Measurements from ENCODE around the gene PDS5A.
"Not testable (repeated sequence)": the region's sequence is repeated elsewhere in the genome, so short reads cannot be mapped to it uniquely, and the experiment has no call there.

PDS5A gene

GRCh38 chr4:39873823-39874222 lies 103.9 kb downstream of the PDS5A start:
- no peaks in the 10 kb centered on the region for H3K4me1 ChIP-seq (ENCODE audit: control insufficient read depth, insufficient read depth, low read length)
- no peaks in the 10 kb centered on the region; the same call in 1 of the 2 replicates for H3K36me3 ChIP-seq (ENCODE audit: control insufficient read depth, insufficient read depth, low read length)
- H3K9me3 ChIP-seq (ENCODE audit: control insufficient read depth, insufficient read depth, low read length): no peaks in the 10 kb centered on the region
- no CpG with 5 or more reads among the region's 2 CpGs for WGBS (ENCODE audit: insufficient coverage, insufficient read length)
- H3K27ac ChIP-seq (ENCODE audit: low read length): no peak overlapping the region
- H3K4me3 ChIP-seq (ENCODE audit: low read length): no peak overlapping the region
- no peak for DNase-seq (ENCODE audit: low read depth, low spot score)
- no peaks in the 10 kb centered on the region; the same call in 1 of the 2 replicates for H3K27me3 ChIP-seq (ENCODE audit: control insufficient read depth, insufficient read depth, low read length)

DNA sequence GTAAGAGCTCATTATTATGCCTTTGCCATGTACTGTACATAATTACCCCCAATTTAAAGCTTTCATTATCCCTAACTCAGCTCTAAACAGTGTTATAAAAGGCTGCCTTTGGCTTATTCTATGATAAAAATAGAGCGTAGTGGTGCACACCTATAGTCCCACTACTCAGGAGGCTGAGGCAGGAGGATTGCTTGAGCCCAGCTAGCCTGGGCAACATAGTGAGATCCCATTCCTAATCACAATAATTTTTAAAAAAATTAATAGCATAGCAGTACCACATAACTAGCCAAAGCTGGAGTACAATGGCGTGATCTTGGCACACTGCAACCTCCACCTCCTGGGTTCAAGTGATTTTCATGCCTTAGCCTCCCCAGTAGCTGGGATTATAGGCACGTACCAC lies 112.4 kb downstream of the PDS5A start:
- Histone ChIP-seq H3K4me1 (ENCODE audit: control insufficient read depth, insufficient read depth, low read length) (no peaks in the 10 kb centered on the region), H3K9me3 (ENCODE audit: control insufficient read depth, insufficient read depth, low read length) (no peaks in the 10 kb centered on the region), H3K4me3 (ENCODE audit: low read length) (no peak overlapping the region), H3K36me3 (ENCODE audit: control insufficient read depth, insufficient read depth, low read length) (peaks cover 2% of the 10 kb centered on the region; the same call in 1 of the 2 replicates), H3K27ac (ENCODE audit: low read length) (no peak overlapping the region), H3K27me3 (ENCODE audit: control insufficient read depth, insufficient read depth, low read length) (no peaks in the 10 kb centered on the region)
- DNase-seq (ENCODE audit: low read depth, low spot score): no peak
- WGBS (ENCODE audit: insufficient coverage, insufficient read length): no CpG with 5 or more reads among the region's 3 CpGs

DNA sequence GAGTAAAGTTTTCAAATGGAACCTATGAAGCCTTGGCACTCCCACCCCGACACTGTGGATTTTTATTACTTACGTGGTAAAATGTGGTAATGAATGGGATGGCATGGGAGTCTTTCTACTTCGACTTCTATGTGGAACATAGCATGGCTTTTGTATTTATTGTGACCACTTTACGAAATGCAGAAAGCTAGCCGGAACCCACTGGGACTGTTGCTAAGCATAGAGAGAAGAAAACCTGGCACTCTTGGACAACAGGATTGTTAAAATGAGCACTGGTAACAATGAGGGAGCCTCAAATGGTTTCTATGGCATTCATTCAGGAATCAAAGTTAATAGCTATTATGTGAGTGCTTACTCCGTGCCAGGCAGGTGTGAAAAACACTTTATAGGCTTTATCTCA lies 113.3 kb downstream of the PDS5A start:
- 0 out of 2 replicates have a peak, but pooled peaks cover 2% of the 10 kb centered on the region for H3K36me3 ChIP-seq (ENCODE audit: control insufficient read depth, insufficient read depth, low read length)
- WGBS (ENCODE audit: insufficient coverage, insufficient read length): no CpG with 5 or more reads among the region's 6 CpGs
- H3K4me3 ChIP-seq (ENCODE audit: low read length): no peak overlapping the region
- DNase-seq (ENCODE audit: low read depth, low spot score): no peak
- no peaks in the 10 kb centered on the region for H3K27me3 ChIP-seq (ENCODE audit: control insufficient read depth, insufficient read depth, low read length)
- no peak overlapping the region for H3K27ac ChIP-seq (ENCODE audit: low read length)
- H3K9me3 ChIP-seq (ENCODE audit: control insufficient read depth, insufficient read depth, low read length): no peaks in the 10 kb centered on the region
- no peaks in the 10 kb centered on the region for H3K4me1 ChIP-seq (ENCODE audit: control insufficient read depth, insufficient read depth, low read length)

DNA sequence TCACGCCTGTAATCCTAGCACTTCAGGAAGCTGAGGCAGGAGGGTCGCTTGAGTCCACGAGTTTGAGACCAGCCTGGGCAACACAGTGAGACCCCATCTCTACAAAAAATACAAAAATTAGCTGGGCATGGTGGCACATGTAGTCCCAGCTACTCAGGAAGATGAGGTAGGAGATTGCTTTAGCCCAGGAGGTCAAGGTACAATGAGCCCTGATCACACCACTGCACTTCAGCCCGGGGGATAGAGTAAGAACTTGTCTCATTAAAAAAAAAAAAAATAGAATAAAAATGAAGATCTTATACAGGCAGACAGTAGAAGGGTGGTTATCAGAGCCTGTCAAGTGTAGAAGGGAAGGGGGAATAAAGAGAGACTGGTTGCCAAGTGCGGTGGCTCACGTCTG lies 116.9 kb downstream of the PDS5A start:
- Histone ChIP-seq H3K27ac (ENCODE audit: low read length) (no peak overlapping the region), H3K27me3 (ENCODE audit: control insufficient read depth, insufficient read depth, low read length) (no peaks in the 10 kb centered on the region), H3K4me3 (ENCODE audit: low read length) (no peak overlapping the region), H3K36me3 (ENCODE audit: control insufficient read depth, insufficient read depth, low read length) (0 out of 2 replicates have a peak, but pooled peaks cover 2% of the 10 kb centered on the region), H3K4me1 (ENCODE audit: control insufficient read depth, insufficient read depth, low read length) (no peaks in the 10 kb centered on the region), H3K9me3 (ENCODE audit: control insufficient read depth, insufficient read depth, low read length) (no peaks in the 10 kb centered on the region)
- no peak for DNase-seq (ENCODE audit: low read depth, low spot score)
- WGBS (ENCODE audit: insufficient coverage, insufficient read length): no CpG with 5 or more reads among the region's 6 CpGs

GRCh38 chr4:39855909-39856512 lies 121.7 kb downstream of the PDS5A start:
- DNase-seq (ENCODE audit: low read depth, low spot score): no peak
- Histone ChIP-seq H3K36me3 (ENCODE audit: control insufficient read depth, insufficient read depth, low read length) (peaks cover 2% of the 10 kb centered on the region; the same call in 1 of the 2 replicates), H3K27me3 (ENCODE audit: control insufficient read depth, insufficient read depth, low read length) (no peaks in the 10 kb centered on the region), H3K27ac (ENCODE audit: low read length) (no peak overlapping the region), H3K9me3 (ENCODE audit: control insufficient read depth, insufficient read depth, low read length) (no peaks in the 10 kb centered on the region), H3K4me1 (ENCODE audit: control insufficient read depth, insufficient read depth, low read length) (no peaks in the 10 kb centered on the region), H3K4me3 (ENCODE audit: low read length) (no peak overlapping the region)
- WGBS (ENCODE audit: insufficient coverage, insufficient read length): no CpG with 5 or more reads among the region's 1 CpG

DNA sequence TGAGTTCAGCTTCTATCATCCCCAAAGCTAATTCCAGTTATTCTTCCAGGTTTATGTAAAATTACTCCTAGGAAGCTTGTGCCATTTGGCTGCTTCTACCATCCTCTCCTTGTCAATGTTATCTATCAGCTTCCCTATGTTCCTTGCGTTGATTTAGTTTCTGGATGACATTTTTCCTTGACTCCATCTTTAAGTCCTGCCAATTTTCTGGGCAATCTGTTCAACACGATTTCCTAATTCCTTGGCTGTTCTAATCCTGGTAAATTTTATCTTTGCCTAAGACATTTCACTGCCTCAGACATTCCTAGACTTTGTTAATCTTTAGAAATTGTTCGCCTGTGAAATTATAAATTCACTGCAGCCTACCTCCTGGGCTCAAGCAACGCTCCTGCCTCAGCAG lies 125.1 kb downstream of the PDS5A start:
- WGBS (ENCODE audit: insufficient coverage, insufficient read length): no CpG with 5 or more reads among the region's 4 CpGs
- Histone ChIP-seq H3K4me1 (ENCODE audit: control insufficient read depth, insufficient read depth, low read length) (no peaks in the 10 kb centered on the region), H3K9me3 (ENCODE audit: control insufficient read depth, insufficient read depth, low read length) (no peaks in the 10 kb centered on the region), H3K4me3 (ENCODE audit: low read length) (no peak overlapping the region), H3K27me3 (ENCODE audit: control insufficient read depth, insufficient read depth, low read length) (no peaks in the 10 kb centered on the region), H3K27ac (ENCODE audit: low read length) (no peak overlapping the region), H3K36me3 (ENCODE audit: control insufficient read depth, insufficient read depth, low read length) (no peaks in the 10 kb centered on the region; the same call in 1 of the 2 replicates)
- no peak for DNase-seq (ENCODE audit: low read depth, low spot score)

GRCh38 chr4:39850727-39851126 lies 127.0 kb downstream of the PDS5A start:
- no peaks in the 10 kb centered on the region for H3K9me3 ChIP-seq (ENCODE audit: control insufficient read depth, insufficient read depth, low read length)
- H3K4me1 ChIP-seq (ENCODE audit: control insufficient read depth, insufficient read depth, low read length): no peaks in the 10 kb centered on the region
- H3K27me3 ChIP-seq (ENCODE audit: control insufficient read depth, insufficient read depth, low read length): no peaks in the 10 kb centered on the region
- no peaks in the 10 kb centered on the region; the same call in 1 of the 2 replicates for H3K36me3 ChIP-seq (ENCODE audit: control insufficient read depth, insufficient read depth, low read length)
- H3K27ac ChIP-seq (ENCODE audit: low read length): no peak overlapping the region
- DNase-seq (ENCODE audit: low read depth, low spot score): no peak
- no peak overlapping the region for H3K4me3 ChIP-seq (ENCODE audit: low read length)

DNA sequence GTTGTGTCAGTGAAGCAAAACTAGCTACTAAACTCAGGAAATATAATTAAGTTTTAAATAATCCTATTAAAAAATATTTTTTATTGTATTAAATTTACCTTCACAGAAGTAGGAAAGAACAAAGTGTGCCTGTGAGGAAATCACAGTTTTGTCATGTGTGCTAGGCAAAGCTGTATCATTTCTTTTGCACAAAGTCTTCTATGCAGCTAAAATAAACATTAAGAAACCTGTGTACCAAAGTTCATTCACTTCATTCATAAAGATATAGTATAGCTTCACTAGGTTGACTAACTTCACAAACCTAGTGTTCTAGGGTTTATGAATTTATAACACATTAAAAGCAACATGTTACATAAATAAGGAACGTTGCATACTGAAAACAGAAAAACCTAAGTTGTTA lies 131.0 kb downstream of the PDS5A start:
- no peaks in the 10 kb centered on the region for H3K9me3 ChIP-seq (ENCODE audit: control insufficient read depth, insufficient read depth, low read length)
- WGBS (ENCODE audit: insufficient coverage, insufficient read length): no CpG with 5 or more reads among the region's 1 CpG
- no peak for DNase-seq (ENCODE audit: low read depth, low spot score)
- no peaks in the 10 kb centered on the region for H3K4me1 ChIP-seq (ENCODE audit: control insufficient read depth, insufficient read depth, low read length)
- H3K27me3 ChIP-seq (ENCODE audit: control insufficient read depth, insufficient read depth, low read length): no peaks in the 10 kb centered on the region
- peaks cover 2% of the 10 kb centered on the region; the same call in 1 of the 2 replicates for H3K36me3 ChIP-seq (ENCODE audit: control insufficient read depth, insufficient read depth, low read length)
- H3K27ac ChIP-seq (ENCODE audit: low read length): no peak overlapping the region
- no peak overlapping the region for H3K4me3 ChIP-seq (ENCODE audit: low read length)

GRCh38 chr4:39846120-39846519 lies 131.6 kb downstream of the PDS5A start:
- Histone ChIP-seq H3K9me3 (ENCODE audit: control insufficient read depth, insufficient read depth, low read length) (no peaks in the 10 kb centered on the region), H3K27me3 (ENCODE audit: control insufficient read depth, insufficient read depth, low read length) (no peaks in the 10 kb centered on the region), H3K4me3 (ENCODE audit: low read length) (no peak overlapping the region), H3K36me3 (ENCODE audit: control insufficient read depth, insufficient read depth, low read length) (peaks cover 2% of the 10 kb centered on the region; the same call in 1 of the 2 replicates), H3K27ac (ENCODE audit: low read length) (no peak overlapping the region), H3K4me1 (ENCODE audit: control insufficient read depth, insufficient read depth, low read length) (no peaks in the 10 kb centered on the region)
- WGBS (ENCODE audit: insufficient coverage, insufficient read length): no CpG with 5 or more reads among the region's 12 CpGs
- no peak for DNase-seq (ENCODE audit: low read depth, low spot score)

DNA sequence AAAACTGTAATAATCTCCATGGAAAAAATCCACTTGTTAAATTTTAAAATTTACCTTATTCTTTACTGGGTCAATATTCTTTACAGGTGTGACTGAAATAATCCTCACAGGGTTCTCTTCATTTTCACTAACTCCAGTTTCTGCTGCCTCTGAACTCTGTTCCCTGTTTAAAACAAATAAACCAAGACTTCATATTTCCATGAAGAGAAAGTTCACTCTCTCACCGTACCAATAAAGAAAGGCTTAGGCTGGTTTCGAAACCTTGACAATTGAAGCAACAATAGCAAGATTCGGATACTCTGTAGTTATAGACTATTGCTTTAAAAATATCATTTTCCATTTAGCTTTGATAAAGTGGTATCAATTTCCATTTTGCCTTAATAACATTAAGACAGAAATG lies 135.8 kb downstream of the PDS5A start:
- WGBS (ENCODE audit: insufficient coverage, insufficient read length): no CpG with 5 or more reads among the region's 3 CpGs
- H3K36me3 ChIP-seq (ENCODE audit: control insufficient read depth, insufficient read depth, low read length): peaks cover 16% of the 10 kb centered on the region; the same call in 1 of the 2 replicates

GRCh38 chr4:39840516-39840915 lies 137.2 kb downstream of the PDS5A start:
- H3K9me3 ChIP-seq (ENCODE audit: control insufficient read depth, insufficient read depth, low read length); H3K4me1 ChIP-seq (ENCODE audit: control insufficient read depth, insufficient read depth, low read length); H3K4me3 ChIP-seq (ENCODE audit: low read length); H3K27ac ChIP-seq (ENCODE audit: low read length); H3K27me3 ChIP-seq (ENCODE audit: control insufficient read depth, insufficient read depth, low read length); DNase-seq (ENCODE audit: low read depth, low spot score): not testable (repeated sequence)
- H3K36me3 ChIP-seq (ENCODE audit: control insufficient read depth, insufficient read depth, low read length): peaks cover 16% of the 10 kb centered on the region; the same call in 1 of the 2 replicates
- WGBS (ENCODE audit: insufficient coverage, insufficient read length): no CpG with 5 or more reads among the region's 14 CpGs

More for the DNA sequence above, 135.8 kb downstream of the PDS5A start:
- no peak for DNase-seq (ENCODE audit: low read depth, low spot score)
- H3K9me3 ChIP-seq (ENCODE audit: control insufficient read depth, insufficient read depth, low read length): no peaks in the 10 kb centered on the region
- H3K27me3 ChIP-seq (ENCODE audit: control insufficient read depth, insufficient read depth, low read length): no peaks in the 10 kb centered on the region
- H3K27ac ChIP-seq (ENCODE audit: low read length): no peak overlapping the region
- H3K4me3 ChIP-seq (ENCODE audit: low read length): no peak overlapping the region
- H3K4me1 ChIP-seq (ENCODE audit: control insufficient read depth, insufficient read depth, low read length): no peaks in the 10 kb centered on the region
